Astrocyte of the cerebellum (primary cell): ENCODE data around the gene IGFBP7.

Source experiments
- DNase-seq: peaks from one replicate; pipeline ENCODE4 v3.0.0-alpha.2; 2011; ENCODE audit warnings: low read depth
- H3K4me3 ChIP-seq: 2 replicates; pipeline ENCODE4 v1.5.1; 2011; ENCODE audit warnings: mild to moderate bottlenecking, low read depth, low read length, moderate library complexity
- CTCF ChIP-seq: IDR thresholded peaks from 2 replicates; pipeline ENCODE4 v1.5.1; 2012; ENCODE audit warnings: low read length, low read depth, moderate library complexity, mild to moderate bottlenecking; ENCODE audit errors: missing control alignments
- in situ Hi-C: cut with HindIII; loops from 2 replicates; pipeline ENCODE4 v1.10.0; 2017; ENCODE audit warnings: low sequenced_read_pairs

Gene IGFBP7

GRCh38 chr4:57109847-57110639 is at the start of gene IGFBP7:
Gene IGFBP7, minus strand, starts transcription at chr4:57110385. Its CDS starts 34 bp downstream, at chr4:57110351.
- TF ChIP-seq CTCF, result no peak
- in situ Hi-C loops, result no loop called here
- H3K4me3 ChIP-seq, result peak within 1 kb of the TSS; percentile 53
- DNase-seq, result no peak

- H3K4me3 ChIP-seq, result no peak overlapping the region
- DNase-seq, result no peak
- no peak for TF ChIP-seq CTCF
- in situ Hi-C loops, result no loop called here
These were observed 49.7 kb upstream of the IGFBP7 start for GRCh38 chr4:57159866-57160265.

- DNase-seq, result no peak
- in situ Hi-C loops, result no loop called here
- TF ChIP-seq CTCF, result no peak
- H3K4me3 ChIP-seq, result no peak overlapping the region
These were observed 48.6 kb upstream of the IGFBP7 start for GRCh38 chr4:57158762-57159161.

- in situ Hi-C loops, result no loop called here
- DNase-seq, result no peak
- TF ChIP-seq CTCF, result peak; percentile 3
- no peak overlapping the region for H3K4me3 ChIP-seq
These were observed 48.0 kb upstream of the IGFBP7 start for GRCh38 chr4:57158221-57158620.

GRCh38 chr4:57157596-57158137 is 47.5 kb upstream of the IGFBP7 start:
- in situ Hi-C loops, result no loop called here
- TF ChIP-seq CTCF, result no peak
- DNase-seq, result no peak
- H3K4me3 ChIP-seq, result no peak overlapping the region

GRCh38 chr4:57156242-57156990 is 46.2 kb upstream of the IGFBP7 start:
- H3K4me3 ChIP-seq, result no peak overlapping the region
- no peak for DNase-seq
- in situ Hi-C loops, result no loop called here
- TF ChIP-seq CTCF, result no peak
